GM18951 (cell line): ENCODE results near the gene TMEFF1.

Source experiments
- POLR2A ChIP-seq: IDR thresholded peaks from 4 replicates; pipeline ENCODE4 v1.6.1; 2011; ENCODE audit warnings: mild to moderate bottlenecking; ENCODE audit not compliant: insufficient read length, insufficient read depth; ENCODE audit errors: extremely low read depth
- in situ Hi-C: fragments of 300-500 bp; cut with MboI; formaldehyde crosslinking; loops from one replicate; pipeline ENCODE4 v1.12.0; 2022; ENCODE audit warnings: low sequenced_read_pairs, mixed read lengths, inconsistent platforms; ENCODE audit not compliant: unreplicated experiment

Gene TMEFF1

GRCh38 chr9:100583014-100583802, 110.3 kb downstream of the TMEFF1 start:
- in situ Hi-C loops = loop anchor here (25.0 kb wide), 1 partner anchor 1421 kb away; no protein-coding TSS in a partner anchor
- TF ChIP-seq POLR2A = no peak

GRCh38 chr9:100584951-100585350, 112.0 kb downstream of the TMEFF1 start:
- TF ChIP-seq POLR2A = no peak
- in situ Hi-C loops = loop anchor here (25.0 kb wide), 1 partner anchor 1423 kb away; no protein-coding TSS in a partner anchor

GRCh38 chr9:100586093-100586492, 113.1 kb downstream of the TMEFF1 start:
- TF ChIP-seq POLR2A = no peak
- in situ Hi-C loops = loop anchor here (25.0 kb wide), 1 partner anchor 1424 kb away; no protein-coding TSS in a partner anchor

GRCh38 chr9:100587375-100587774, 114.4 kb downstream of the TMEFF1 start:
- in situ Hi-C loops = loop anchor here (25.0 kb wide), 1 partner anchor 1425 kb away; no protein-coding TSS in a partner anchor
- no peak for TF ChIP-seq POLR2A

- in situ Hi-C loops = loop anchor here (25.0 kb wide), 1 partner anchor 1427 kb away; no protein-coding TSS in a partner anchor
- no peak for TF ChIP-seq POLR2A
Measured at GRCh38 chr9:100589582-100589981, 116.6 kb downstream of the TMEFF1 start.

GRCh38 chr9:100590481-100590880, 117.5 kb downstream of the TMEFF1 start:
- no peak for TF ChIP-seq POLR2A
- in situ Hi-C loops = loop anchor here (25.0 kb wide), 1 partner anchor 1428 kb away; no protein-coding TSS in a partner anchor

- in situ Hi-C loops = loop anchor here (25.0 kb wide), 1 partner anchor 1429 kb away; no protein-coding TSS in a partner anchor
- TF ChIP-seq POLR2A = no peak
Measured at GRCh38 chr9:100591139-100591538, 118.2 kb downstream of the TMEFF1 start.

- no peak for TF ChIP-seq POLR2A
- in situ Hi-C loops = loop anchor here (25.0 kb wide), 1 partner anchor 1430 kb away; no protein-coding TSS in a partner anchor
Measured at GRCh38 chr9:100591639-100592412, 118.9 kb downstream of the TMEFF1 start.

- in situ Hi-C loops = loop anchor here (25.0 kb wide), 1 partner anchor 1433 kb away; no protein-coding TSS in a partner anchor
- TF ChIP-seq POLR2A = no peak
Measured at GRCh38 chr9:100595391-100596199, 122.6 kb downstream of the TMEFF1 start.

GRCh38 chr9:100597236-100597635, 124.3 kb downstream of the TMEFF1 start:
- TF ChIP-seq POLR2A = no peak
- in situ Hi-C loops = loop anchor here (25.0 kb wide), 1 partner anchor 1435 kb away; no protein-coding TSS in a partner anchor

GRCh38 chr9:100598641-100599145, 125.7 kb downstream of the TMEFF1 start:
- TF ChIP-seq POLR2A = peak; percentile 66
- in situ Hi-C loops = loop anchor here (25.0 kb wide), 1 partner anchor 1436 kb away; no protein-coding TSS in a partner anchor

- in situ Hi-C loops = no loop called here
Measured at GRCh38 chr9:100600521-100601079, 127.7 kb downstream of the TMEFF1 start.

More at GRCh38 chr9:100600521-100601079, 127.7 kb downstream of the TMEFF1 start:
- TF ChIP-seq POLR2A = no peak
